GM13976 (cell line): ENCODE results near the gene TMEM40.

Experiments
- DNase-seq: peaks from one replicate; pipeline ENCODE4 v3.0.0; 2012; ENCODE audit warnings: low spot score
- CTCF ChIP-seq: IDR thresholded peaks from 2 replicates; pipeline ENCODE4 v1.5.1; 2012; ENCODE audit warnings: borderline replicate concordance, mild to moderate bottlenecking; ENCODE audit not compliant: insufficient read depth; ENCODE audit errors: extremely low read depth, missing control alignments, control extremely low read depth
- in situ Hi-C: fragments of 300-500 bp; cut with MboI; formaldehyde crosslinking; loops from one replicate; pipeline ENCODE4 v1.12.0; 2022; ENCODE audit warnings: low sequenced_read_pairs, mixed read lengths, inconsistent platforms; ENCODE audit not compliant: unreplicated experiment

Gene TMEM40, protein sequence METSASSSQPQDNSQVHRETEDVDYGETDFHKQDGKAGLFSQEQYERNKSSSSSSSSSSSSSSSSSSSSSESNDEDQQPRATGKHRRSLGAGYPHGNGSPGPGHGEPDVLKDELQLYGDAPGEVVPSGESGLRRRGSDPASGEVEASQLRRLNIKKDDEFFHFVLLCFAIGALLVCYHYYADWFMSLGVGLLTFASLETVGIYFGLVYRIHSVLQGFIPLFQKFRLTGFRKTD

DNA sequence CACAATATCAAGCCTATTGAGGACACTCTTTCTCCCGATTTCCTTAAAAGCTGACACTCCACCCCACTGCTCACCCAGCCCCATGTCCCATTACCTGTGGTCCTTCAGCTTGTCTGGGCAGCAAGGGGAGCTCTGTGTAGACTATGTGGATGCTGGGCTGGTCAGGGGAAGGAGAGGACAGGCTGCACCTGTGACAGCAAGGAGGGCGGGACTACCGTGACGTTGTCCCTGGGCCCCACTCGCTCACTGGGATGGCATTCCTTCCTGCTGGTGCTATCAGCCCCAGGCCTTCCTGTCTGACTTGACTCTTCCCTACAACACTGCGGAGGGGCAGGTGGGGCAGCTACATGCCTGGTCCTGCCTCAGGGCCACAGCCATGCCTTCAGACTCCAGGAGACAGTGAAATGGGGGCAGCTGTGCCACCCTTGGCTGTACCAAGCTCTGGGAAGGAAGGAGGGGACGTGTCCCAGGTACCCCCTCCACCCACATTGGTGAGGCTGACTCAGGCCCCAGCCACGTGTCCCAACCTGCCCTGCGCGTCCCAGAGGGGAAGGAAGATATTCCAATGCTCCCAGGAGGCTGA is at the start of gene TMEM40:
TMEM40 (minus strand) TSS at position 163 of the 583 bp plus-strand sequence. CDS start 9,427 bp downstream, outside the sequence.
- TF ChIP-seq CTCF, result no peak
- in situ Hi-C loops, result no loop called here
- DNase-seq, result no peak

DNA sequence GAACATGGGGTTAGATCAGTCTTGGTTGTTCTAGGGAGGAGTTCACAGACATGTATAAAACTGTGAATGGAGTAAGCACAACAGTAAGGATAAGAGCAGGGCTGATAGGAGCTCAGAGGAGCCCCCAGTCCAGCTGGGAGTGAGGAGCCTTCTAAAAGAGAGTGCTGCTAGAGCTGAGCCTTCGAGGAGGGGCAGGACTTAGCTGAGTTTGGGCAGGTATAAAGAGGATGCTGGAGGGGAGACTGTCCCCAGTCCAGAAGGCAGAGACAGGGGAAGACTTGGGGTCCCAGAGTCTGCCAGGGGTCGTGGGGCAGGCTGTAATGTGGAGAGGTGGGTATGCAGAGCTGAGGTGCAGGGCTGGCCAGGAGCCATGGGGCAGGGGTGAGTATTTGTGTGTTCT is 49.5 kb upstream of the TMEM40 start:
- no peak for TF ChIP-seq CTCF
- in situ Hi-C loops, result no loop called here
- no peak for DNase-seq

GRCh38 chr3:12807601-12808359 is 48.7 kb upstream of the TMEM40 start:
- no peak for TF ChIP-seq CTCF
- DNase-seq, result no peak
- in situ Hi-C loops, result no loop called here

- no peak for DNase-seq
- in situ Hi-C loops, result no loop called here
Observed at GRCh38 chr3:12807066-12807465, 48.0 kb upstream of the TMEM40 start.

DNA sequence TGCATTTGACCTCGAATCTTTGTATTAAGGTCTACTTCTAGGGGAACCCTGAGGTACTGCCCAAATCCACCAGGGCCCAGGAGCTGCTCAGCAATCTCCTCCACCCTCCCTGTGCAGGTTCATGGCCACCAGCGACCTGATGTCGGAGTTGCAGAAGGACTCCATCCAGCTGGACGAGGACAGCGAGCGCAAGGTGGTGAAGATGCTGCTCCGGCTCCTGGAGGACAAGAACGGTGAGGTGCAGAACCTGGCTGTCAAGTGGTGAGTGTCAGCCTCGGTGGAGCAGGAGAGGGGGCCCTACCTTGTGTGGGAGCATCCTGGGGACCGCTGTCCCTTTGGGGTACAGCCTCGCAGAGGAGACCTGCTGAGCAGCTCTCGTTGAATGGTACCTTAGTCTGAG is 44.3 kb upstream of the TMEM40 start:
- in situ Hi-C loops, result no loop called here
- no peak for TF ChIP-seq CTCF
- no peak for DNase-seq

More at GRCh38 chr3:12807066-12807465, 48.0 kb upstream of the TMEM40 start:
- no peak for TF ChIP-seq CTCF

GRCh38 chr3:12799525-12800440 is 40.7 kb upstream of the TMEM40 start:
- no peak for DNase-seq
- TF ChIP-seq CTCF, result no peak
- in situ Hi-C loops, result no loop called here
